ENCODE results near the gene IFI27.

DNA sequence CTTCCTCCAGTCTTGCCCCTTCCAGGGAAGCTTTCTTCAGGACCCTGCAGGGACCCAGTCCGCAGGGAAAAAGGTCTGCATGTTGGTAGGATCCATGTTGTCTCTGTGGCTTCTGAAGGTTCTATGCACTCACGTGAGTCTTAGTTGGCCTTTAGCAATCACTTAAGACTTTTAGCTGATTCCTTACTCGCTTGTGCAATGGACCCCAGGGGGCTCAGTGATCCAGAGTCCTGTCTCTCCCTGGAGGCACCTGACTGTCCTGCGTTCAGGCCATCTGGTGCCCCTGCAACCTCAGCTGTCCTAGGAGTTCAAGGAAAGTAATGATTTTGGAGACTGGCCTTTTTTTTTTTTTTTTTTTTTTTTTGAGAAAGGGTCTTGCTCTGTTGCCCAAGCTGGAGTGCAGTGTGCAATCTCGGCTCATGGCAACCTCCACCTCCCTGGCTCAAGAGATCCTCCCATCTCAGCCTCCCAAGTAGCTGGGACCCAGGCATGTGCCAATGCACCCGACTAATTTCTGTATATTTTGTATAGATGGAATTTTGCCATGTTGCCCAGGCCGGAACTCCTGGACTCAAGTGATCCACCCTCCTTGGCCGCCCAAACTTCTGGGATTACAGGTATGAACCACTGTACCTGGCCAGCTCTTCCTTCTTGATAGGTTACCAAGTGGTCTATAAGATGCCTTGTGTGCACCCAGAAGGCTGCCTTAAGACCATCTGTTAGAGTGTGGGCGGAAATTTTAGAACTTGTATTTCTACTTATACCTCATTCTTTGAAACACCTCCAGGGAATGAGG lies 14.2 kb downstream of the IFI27 start:
- TF ChIP-seq POLR2A (IDR thresholded peaks at IDR 0.05): no peak
- TF ChIP-seq, protein P1, sequence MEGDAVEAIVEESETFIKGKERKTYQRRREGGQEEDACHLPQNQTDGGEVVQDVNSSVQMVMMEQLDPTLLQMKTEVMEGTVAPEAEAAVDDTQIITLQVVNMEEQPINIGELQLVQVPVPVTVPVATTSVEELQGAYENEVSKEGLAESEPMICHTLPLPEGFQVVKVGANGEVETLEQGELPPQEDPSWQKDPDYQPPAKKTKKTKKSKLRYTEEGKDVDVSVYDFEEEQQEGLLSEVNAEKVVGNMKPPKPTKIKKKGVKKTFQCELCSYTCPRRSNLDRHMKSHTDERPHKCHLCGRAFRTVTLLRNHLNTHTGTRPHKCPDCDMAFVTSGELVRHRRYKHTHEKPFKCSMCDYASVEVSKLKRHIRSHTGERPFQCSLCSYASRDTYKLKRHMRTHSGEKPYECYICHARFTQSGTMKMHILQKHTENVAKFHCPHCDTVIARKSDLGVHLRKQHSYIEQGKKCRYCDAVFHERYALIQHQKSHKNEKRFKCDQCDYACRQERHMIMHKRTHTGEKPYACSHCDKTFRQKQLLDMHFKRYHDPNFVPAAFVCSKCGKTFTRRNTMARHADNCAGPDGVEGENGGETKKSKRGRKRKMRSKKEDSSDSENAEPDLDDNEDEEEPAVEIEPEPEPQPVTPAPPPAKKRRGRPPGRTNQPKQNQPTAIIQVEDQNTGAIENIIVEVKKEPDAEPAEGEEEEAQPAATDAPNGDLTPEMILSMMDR (IDR thresholded peaks at IDR 0.05): no peak

Data from adrenal gland (tissue), 5 donors.